ENCODE data around the gene KRTAP4-3.
"Not testable (repeated sequence)": the region's sequence is repeated elsewhere in the genome, so short reads cannot be mapped to it uniquely, and the experiment has no call there.

KRTAP4-3 gene

GRCh38 chr17:41196068-41196467, 28.0 kb upstream of the KRTAP4-3 start:
- no peak for TF ChIP-seq CTCF (IDR thresholded peaks at IDR 0.05)
- Mint-ChIP-seq H3K4me1 (no peaks in the 10 kb centered on the region), H3K9me3 (peaks cover 8% of the 10 kb centered on the region), H3K36me3 (ENCODE audit: low read depth) (no peaks in the 10 kb centered on the region), H3K27me3 (ENCODE audit: low read depth, poor library complexity) (peaks cover 4% of the 10 kb centered on the region), H3K27ac (no peak overlapping the region), H3K4me3 (no peak overlapping the region)
- DNase-seq, result no peak

DNA sequence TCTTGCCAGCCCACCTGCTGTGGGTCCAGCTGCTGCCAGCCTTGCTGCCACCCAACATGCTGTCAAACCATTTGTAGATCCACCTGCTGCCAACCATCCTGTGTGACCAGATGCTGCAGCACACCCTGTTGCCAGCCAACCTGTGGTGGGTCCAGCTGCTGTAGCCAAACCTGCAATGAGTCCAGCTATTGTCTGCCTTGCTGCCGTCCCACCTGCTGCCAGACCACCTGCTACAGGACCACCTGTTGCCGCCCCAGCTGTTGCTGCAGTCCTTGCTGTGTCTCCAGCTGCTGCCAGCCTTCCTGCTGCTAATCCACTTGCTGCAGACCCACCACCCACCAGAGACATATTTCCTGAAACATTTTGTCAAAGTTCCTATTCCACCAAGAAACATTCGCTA, 22.3 kb upstream of the KRTAP4-3 start:
- H3K9me3 Mint-ChIP-seq, result peaks cover 4% of the 10 kb centered on the region
- TF ChIP-seq CTCF (IDR thresholded peaks at IDR 0.05), result no peak
- DNase-seq, result no peak
- peaks cover 16% of the 10 kb centered on the region for H3K27me3 Mint-ChIP-seq (ENCODE audit: low read depth, poor library complexity)
- no peaks in the 10 kb centered on the region for H3K36me3 Mint-ChIP-seq (ENCODE audit: low read depth)
- H3K4me1 Mint-ChIP-seq, result no peaks in the 10 kb centered on the region
- H3K27ac Mint-ChIP-seq, result no peak overlapping the region
- H3K4me3 Mint-ChIP-seq, result no peak overlapping the region

DNA sequence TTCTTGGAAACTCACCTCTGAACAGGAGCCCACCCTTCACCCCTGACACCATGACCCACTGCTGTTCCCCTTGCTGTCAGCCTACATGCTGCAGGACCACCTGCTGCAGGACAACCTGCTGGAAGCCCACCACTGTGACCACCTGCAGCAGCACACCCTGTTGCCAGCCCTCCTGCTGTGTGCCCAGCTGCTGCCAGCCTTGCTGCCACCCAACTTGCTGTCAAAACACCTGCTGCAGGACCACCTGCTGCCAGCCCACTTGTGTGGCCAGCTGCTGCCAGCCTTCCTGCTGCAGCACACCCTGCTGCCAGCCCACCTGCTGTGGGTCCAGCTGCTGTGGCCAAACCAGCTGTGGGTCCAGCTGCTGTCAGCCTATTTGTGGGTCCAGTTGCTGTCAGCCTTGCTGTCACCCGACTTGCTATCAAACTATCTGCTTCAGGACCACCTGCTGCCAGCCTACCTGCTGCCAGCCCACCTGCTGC, 21.9 kb upstream of the KRTAP4-3 start, which contains the start of gene KRTAP9-1:
TSS of gene KRTAP9-1 (plus strand) at position 51 of the 482 bp plus-strand sequence. CDS start at position 51, 0 bp downstream.
- H3K4me1 Mint-ChIP-seq; H3K36me3 Mint-ChIP-seq (ENCODE audit: low read depth); H3K27ac Mint-ChIP-seq; H3K4me3 Mint-ChIP-seq; DNase-seq; H3K9me3 Mint-ChIP-seq: not testable (repeated sequence)
- H3K27me3 Mint-ChIP-seq (ENCODE audit: low read depth, poor library complexity), result peaks cover 16% of the 10 kb centered on the region

DNA sequence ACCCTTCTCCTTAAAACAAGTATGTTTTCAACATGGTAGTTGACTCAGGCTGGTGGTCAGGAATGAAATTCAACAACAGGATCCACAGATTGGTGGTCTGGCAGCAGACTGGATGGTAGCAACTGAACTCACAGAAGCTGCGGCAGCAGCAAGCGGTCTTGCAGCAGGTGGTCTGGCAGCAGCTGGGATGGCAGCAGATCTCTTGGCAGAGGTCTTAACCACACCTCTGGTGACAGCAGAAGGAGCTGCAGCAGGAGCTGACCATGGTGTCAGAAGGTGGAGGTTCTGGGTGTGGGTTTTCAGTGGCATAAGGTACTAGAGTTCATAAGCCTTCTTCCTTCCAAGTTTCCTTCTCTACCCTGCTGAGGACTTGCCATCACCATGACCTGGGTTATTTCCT, 18.9 kb upstream of the KRTAP4-3 start:
- no peaks in the 10 kb centered on the region for H3K9me3 Mint-ChIP-seq
- no peak for DNase-seq
- no peak for TF ChIP-seq CTCF (IDR thresholded peaks at IDR 0.05)
- no peaks in the 10 kb centered on the region for H3K36me3 Mint-ChIP-seq (ENCODE audit: low read depth)
- no peak overlapping the region for H3K4me3 Mint-ChIP-seq
- no peak overlapping the region for H3K27ac Mint-ChIP-seq
- H3K27me3 Mint-ChIP-seq (ENCODE audit: low read depth, poor library complexity), result peaks cover 16% of the 10 kb centered on the region
- no peaks in the 10 kb centered on the region for H3K4me1 Mint-ChIP-seq

DNA sequence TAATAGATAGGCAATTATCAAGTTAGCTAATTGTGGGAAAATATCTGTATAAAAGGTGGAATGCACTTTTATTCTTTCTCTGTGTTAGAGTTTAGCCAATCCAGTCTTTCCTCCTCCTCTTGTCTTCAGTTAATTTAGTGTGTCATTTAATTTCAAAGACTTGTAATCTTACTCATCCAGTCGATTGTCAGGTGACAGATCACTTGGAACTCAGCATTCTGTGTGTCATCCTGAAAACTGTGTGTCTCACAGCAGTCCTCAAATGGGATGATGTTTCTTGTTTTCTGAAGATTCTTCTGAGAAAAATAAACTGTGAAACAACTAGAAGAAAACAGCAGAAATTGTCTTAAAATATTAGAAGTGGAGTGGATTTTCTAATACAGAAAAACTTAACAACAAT, 17.0 kb upstream of the KRTAP4-3 start:
- H3K4me3 Mint-ChIP-seq, result no peak overlapping the region
- peaks cover 16% of the 10 kb centered on the region for H3K27me3 Mint-ChIP-seq (ENCODE audit: low read depth, poor library complexity)
- H3K4me1 Mint-ChIP-seq, result no peaks in the 10 kb centered on the region
- H3K9me3 Mint-ChIP-seq, result no peaks in the 10 kb centered on the region
- H3K27ac Mint-ChIP-seq, result no peak overlapping the region
- H3K36me3 Mint-ChIP-seq (ENCODE audit: low read depth), result no peaks in the 10 kb centered on the region
- DNase-seq, result no peak
- no peak for TF ChIP-seq CTCF (IDR thresholded peaks at IDR 0.05)

DNA sequence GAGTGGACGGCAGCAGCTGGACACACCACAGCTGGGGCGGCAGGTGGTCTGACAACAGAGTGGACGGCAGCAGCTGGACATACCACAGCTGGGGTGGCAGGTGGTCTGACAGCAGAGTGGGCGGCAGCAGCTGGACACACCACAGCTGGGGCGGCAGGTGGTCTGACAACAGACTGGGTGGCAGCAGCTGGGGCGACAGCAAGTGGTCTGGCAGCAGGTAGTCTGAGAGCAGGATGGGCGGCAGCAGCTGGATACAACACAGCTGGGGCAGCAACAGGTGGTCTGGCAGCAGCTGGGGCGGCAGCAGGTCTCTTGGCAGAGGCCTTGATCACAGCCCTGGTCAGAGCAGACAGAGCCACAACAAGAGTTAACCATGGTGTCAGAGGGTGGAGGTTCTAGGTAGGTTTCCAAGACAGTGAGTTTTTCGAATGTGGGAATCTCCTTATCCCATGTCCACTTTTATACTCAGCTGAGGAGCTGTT, 16.5 kb upstream of the KRTAP4-3 start, which contains the start of gene KRTAP4-1:
TSS of gene KRTAP4-1 (minus strand) at position 432 of the 482 bp plus-strand sequence. CDS start at position 375, 57 bp downstream.
- Mint-ChIP-seq H3K36me3 (ENCODE audit: low read depth) (no peaks in the 10 kb centered on the region), H3K27ac (no peak within 1 kb of the TSS), H3K4me1 (no peaks in the 10 kb centered on the region), H3K9me3 (no peaks in the 10 kb centered on the region), H3K4me3 (no peak within 1 kb of the TSS), H3K27me3 (ENCODE audit: low read depth, poor library complexity) (peaks cover 16% of the 10 kb centered on the region)
- no peak for DNase-seq
- TF ChIP-seq CTCF (IDR thresholded peaks at IDR 0.05), result no peak
